Measurements from ENCODE around the gene C1QC. TPM values are rescaled to one million over a fixed set of nuclear protein-coding genes. Genes with fewer than 3 reads are reported as not detected.

C1QC gene
- total and polyA plus RNA-seq, 2 experiments from 2014 or later: not detected

DNA sequence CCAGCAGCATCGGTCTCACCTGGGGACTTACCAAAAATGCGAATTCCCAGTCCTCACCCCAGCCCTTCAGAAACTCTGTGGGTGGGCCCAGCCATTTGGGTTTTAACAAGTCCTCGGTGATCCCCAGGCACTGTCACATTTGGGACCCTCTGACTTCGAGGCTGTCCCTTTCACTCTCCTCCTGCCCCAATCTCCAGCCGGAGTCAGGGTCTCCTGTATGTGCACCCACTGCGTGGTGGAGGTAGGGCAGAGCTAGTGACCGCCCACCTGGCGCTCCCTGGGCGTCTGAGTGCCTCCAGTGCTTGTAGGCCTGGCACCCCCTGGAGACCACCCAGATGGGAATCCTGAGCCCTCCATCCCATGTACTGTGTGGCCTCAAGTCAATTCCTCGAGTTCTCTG lies 49.0 kb upstream of the C1QC start (continued):
- TF ChIP-seq, protein P1, sequence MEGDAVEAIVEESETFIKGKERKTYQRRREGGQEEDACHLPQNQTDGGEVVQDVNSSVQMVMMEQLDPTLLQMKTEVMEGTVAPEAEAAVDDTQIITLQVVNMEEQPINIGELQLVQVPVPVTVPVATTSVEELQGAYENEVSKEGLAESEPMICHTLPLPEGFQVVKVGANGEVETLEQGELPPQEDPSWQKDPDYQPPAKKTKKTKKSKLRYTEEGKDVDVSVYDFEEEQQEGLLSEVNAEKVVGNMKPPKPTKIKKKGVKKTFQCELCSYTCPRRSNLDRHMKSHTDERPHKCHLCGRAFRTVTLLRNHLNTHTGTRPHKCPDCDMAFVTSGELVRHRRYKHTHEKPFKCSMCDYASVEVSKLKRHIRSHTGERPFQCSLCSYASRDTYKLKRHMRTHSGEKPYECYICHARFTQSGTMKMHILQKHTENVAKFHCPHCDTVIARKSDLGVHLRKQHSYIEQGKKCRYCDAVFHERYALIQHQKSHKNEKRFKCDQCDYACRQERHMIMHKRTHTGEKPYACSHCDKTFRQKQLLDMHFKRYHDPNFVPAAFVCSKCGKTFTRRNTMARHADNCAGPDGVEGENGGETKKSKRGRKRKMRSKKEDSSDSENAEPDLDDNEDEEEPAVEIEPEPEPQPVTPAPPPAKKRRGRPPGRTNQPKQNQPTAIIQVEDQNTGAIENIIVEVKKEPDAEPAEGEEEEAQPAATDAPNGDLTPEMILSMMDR (conservative IDR thresholded peaks at IDR 0.05; ENCODE audit: low read depth in 2 of 2): no peak
- TF ChIP-seq REST (IDR thresholded peaks at IDR 0.05; ENCODE audit: unreplicated experiment): no peak

GRCh38 chr1:22595108-22595507 lies 48.3 kb upstream of the C1QC start:
- no peak overlapping the region for H3K4me3 Mint-ChIP-seq
- no peak for TF ChIP-seq POLR2AphosphoS5 (IDR thresholded peaks at IDR 0.05; ENCODE audit: low read depth)
- TF ChIP-seq ZNF331 (CRISPR knock-in tag; IDR thresholded peaks at IDR 0.05; ENCODE audit: low read depth): no peak
- TF ChIP-seq JUNB (IDR thresholded peaks at IDR 0.05; ENCODE audit: unreplicated experiment): no peak
- TF ChIP-seq CREB1 (CRISPR knock-in tag; IDR thresholded peaks at IDR 0.05; ENCODE audit: low read depth): no peak
- TF ChIP-seq NANOG (IDR thresholded peaks at IDR 0.05; ENCODE audit: borderline replicate concordance): no peak
- TF ChIP-seq ZNF114 (CRISPR knock-in tag; IDR thresholded peaks at IDR 0.05): no peak
- TF ChIP-seq EZH2 (IDR thresholded peaks at IDR 0.05; ENCODE audit: low read depth, unreplicated experiment): no peak
- TF ChIP-seq EZH2phosphoT487 (IDR thresholded peaks at IDR 0.05; ENCODE audit: unreplicated experiment): no peak
- TF ChIP-seq STAT1 (IDR thresholded peaks at IDR 0.05; ENCODE audit: unreplicated experiment): no peak
- TF ChIP-seq, protein P2, sequence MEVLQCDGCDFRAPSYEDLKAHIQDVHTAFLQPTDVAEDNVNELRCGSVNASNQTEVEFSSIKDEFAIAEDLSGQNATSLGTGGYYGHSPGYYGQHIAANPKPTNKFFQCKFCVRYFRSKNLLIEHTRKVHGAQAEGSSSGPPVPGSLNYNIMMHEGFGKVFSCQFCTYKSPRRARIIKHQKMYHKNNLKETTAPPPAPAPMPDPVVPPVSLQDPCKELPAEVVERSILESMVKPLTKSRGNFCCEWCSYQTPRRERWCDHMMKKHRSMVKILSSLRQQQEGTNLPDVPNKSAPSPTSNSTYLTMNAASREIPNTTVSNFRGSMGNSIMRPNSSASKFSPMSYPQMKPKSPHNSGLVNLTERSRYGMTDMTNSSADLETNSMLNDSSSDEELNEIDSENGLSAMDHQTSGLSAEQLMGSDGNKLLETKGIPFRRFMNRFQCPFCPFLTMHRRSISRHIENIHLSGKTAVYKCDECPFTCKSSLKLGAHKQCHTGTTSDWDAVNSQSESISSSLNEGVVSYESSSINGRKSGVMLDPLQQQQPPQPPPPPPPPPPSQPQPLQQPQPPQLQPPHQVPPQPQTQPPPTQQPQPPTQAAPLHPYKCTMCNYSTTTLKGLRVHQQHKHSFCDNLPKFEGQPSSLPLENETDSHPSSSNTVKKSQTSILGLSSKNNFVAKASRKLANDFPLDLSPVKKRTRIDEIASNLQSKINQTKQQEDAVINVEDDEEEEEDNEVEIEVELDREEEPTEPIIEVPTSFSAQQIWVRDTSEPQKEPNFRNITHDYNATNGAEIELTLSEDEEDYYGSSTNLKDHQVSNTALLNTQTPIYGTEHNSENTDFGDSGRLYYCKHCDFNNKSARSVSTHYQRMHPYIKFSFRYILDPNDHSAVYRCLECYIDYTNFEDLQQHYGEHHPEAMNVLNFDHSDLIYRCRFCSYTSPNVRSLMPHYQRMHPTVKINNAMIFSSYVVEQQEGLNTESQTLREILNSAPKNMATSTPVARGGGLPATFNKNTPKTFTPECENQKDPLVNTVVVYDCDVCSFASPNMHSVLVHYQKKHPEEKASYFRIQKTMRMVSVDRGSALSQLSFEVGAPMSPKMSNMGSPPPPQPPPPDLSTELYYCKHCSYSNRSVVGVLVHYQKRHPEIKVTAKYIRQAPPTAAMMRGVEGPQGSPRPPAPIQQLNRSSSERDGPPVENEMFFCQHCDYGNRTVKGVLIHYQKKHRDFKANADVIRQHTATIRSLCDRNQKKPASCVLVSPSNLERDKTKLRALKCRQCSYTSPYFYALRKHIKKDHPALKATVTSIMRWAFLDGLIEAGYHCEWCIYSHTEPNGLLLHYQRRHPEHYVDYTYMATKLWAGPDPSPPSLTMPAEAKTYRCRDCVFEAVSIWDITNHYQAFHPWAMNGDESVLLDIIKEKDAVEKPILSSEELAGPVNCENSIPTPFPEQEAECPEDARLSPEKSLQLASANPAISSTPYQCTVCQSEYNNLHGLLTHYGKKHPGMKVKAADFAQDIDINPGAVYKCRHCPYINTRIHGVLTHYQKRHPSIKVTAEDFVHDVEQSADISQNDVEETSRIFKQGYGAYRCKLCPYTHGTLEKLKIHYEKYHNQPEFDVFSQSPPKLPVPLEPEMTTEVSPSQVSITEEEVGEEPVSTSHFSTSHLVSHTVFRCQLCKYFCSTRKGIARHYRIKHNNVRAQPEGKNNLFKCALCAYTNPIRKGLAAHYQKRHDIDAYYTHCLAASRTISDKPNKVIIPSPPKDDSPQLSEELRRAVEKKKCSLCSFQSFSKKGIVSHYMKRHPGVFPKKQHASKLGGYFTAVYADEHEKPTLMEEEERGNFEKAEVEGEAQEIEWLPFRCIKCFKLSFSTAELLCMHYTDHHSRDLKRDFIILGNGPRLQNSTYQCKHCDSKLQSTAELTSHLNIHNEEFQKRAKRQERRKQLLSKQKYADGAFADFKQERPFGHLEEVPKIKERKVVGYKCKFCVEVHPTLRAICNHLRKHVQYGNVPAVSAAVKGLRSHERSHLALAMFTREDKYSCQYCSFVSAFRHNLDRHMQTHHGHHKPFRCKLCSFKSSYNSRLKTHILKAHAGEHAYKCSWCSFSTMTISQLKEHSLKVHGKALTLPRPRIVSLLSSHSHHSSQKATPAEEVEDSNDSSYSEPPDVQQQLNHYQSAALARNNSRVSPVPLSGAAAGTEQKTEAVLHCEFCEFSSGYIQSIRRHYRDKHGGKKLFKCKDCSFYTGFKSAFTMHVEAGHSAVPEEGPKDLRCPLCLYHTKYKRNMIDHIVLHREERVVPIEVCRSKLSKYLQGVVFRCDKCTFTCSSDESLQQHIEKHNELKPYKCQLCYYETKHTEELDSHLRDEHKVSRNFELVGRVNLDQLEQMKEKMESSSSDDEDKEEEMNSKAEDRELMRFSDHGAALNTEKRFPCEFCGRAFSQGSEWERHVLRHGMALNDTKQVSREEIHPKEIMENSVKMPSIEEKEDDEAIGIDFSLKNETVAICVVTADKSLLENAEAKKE (CRISPR knock-in tag; IDR thresholded peaks at IDR 0.05): no peak
- TF ChIP-seq, protein P1 (conservative IDR thresholded peaks at IDR 0.05; ENCODE audit: low read depth in 2 of 2): no peak

More at GRCh38 chr1:22595108-22595507, 48.3 kb upstream of the C1QC start:
- Histone ChIP-seq H3K27me3 (ENCODE audit: insufficient read depth) (no peaks in the 10 kb centered on the region), H3K79me2 (replicated peaks; ENCODE audit: insufficient read depth) (no peaks in the 10 kb centered on the region), H3K4me3 (no peak overlapping the region), H3K36me3 (ENCODE audit: insufficient read depth) (no peaks in the 10 kb centered on the region), H3K9me2 (ENCODE audit: insufficient read depth) (no peaks in the 10 kb centered on the region), H3K4me2 (no peak overlapping the region), H4K20me1 (replicated peaks; ENCODE audit: insufficient read depth) (no peaks in the 10 kb centered on the region), H2AFZ (no peak overlapping the region), H3F3A (replicated peaks; ENCODE audit: low read depth) (no peaks in the 10 kb centered on the region), H3K27ac (ENCODE audit: low read depth) (no peak overlapping the region), H3K4me1 (ENCODE audit: insufficient read depth) (no peaks in the 10 kb centered on the region)
- DNase-seq (ENCODE audit: low spot score): no peak
- Mint-ChIP-seq H3K4me1 (no peaks in the 10 kb centered on the region; the same call in 2 of the 3 replicates), H3K36me3 (ENCODE audit: low read depth) (no peaks in the 10 kb centered on the region), H3K27me3 (ENCODE audit: insufficient read depth, low read depth, poor library complexity) (peaks cover 2% of the 10 kb centered on the region), H3K27ac (no peak overlapping the region), H3K9me3 (no peaks in the 10 kb centered on the region; the same call in 2 of the 3 replicates)
- no peak for ATAC-seq
